ENCODE measurements around the gene SLC9B2.

Gene SLC9B2

DNA sequence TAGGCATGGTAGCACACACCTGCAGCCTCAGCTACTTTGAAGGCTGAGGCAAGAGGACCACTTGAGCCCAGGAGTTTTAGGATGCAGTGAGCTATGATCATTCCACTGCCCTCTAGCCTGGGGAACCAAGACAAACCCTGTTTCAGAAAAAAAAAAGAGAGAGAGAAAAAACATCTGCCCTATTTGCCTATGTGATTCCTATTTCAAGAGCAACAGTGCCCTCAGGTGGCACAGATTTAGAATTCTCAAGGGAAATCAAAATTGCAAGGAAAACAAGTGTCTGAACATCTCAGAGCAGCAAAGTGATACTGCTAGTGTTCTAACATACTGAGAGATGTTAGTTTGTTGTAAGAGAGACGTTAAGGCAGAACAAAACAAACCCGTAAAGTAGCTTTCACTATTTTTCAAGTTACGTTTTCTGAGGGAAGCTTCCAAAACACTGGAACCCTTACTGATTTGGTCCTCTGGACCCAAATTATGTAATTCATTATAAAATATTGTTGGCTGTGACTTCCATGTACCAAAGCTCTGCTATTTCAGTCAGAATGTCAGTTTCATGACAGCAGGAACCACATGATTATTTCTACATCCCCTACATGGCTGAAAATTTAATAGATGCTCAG, 15.2 kb upstream of the SLC9B2 start:
- H3K4me3 Mint-ChIP-seq, result peak overlapping the region in 1 of 2 donors; percentile 43
- ATAC-seq (peak; percentile 64), DNase-seq (peak; percentile 31 to 40)
- no peaks in the 10 kb centered on the region for H3K27me3 Mint-ChIP-seq
- peak overlapping the region in 1 of 2 donors; percentile 19 for H3K27ac Mint-ChIP-seq
- H3K9me3 Mint-ChIP-seq, result no peaks in the 10 kb centered on the region
- peaks cover 23% of the 10 kb centered on the region for H3K4me1 Mint-ChIP-seq

- Mint-ChIP-seq H3K27ac (no peak overlapping the region), H3K9me3 (no peaks in the 10 kb centered on the region), H3K4me1 (peaks cover 21% of the 10 kb centered on the region), H3K27me3 (no peaks in the 10 kb centered on the region), H3K4me3 (no peak overlapping the region)
- no peak for ATAC-seq
- no peak for DNase-seq
Observed at GRCh38 chr4:103089481-103089880, 12.9 kb upstream of the SLC9B2 start.

- no peak overlapping the region for H3K27ac Mint-ChIP-seq
- H3K9me3 Mint-ChIP-seq, result no peaks in the 10 kb centered on the region
- ATAC-seq, result no peak
- H3K4me3 Mint-ChIP-seq, result no peak overlapping the region
- peaks cover 3% of the 10 kb centered on the region for H3K4me1 Mint-ChIP-seq
- no peaks in the 10 kb centered on the region for H3K27me3 Mint-ChIP-seq
- DNase-seq, result no peak
Observed at GRCh38 chr4:103086551-103086950, 10.0 kb upstream of the SLC9B2 start.

DNA sequence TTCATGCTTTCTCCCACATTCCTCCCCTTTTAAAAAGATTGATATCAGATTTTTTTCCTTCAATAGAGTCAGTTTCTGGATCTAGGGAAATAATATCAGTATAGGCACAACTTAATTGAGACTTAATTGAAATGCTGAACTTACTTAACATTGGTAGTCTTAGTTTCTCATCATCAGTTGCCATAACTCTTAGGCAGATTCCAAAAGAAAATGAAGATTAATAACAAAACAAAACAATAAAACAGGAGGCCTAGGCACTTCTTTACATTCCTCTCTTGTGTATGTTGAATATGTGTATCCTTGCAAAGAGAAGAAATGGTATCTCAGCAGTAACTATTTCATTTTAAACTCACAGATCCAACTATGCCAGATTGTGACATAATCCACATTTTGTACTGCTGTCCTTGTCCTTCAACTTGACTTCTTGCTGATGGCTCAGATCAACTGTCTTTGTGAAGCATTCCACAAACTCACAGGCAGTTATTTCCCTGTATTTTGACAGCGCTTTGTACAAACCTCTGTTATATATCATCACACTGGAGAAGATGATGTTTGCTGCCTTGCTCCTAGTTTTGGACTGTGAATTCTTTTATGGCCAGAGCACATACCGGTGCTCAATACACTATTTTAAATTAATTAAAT, 9.1 kb upstream of the SLC9B2 start:
- H3K9me3 Mint-ChIP-seq, result no peaks in the 10 kb centered on the region
- no peak for ATAC-seq

DNA sequence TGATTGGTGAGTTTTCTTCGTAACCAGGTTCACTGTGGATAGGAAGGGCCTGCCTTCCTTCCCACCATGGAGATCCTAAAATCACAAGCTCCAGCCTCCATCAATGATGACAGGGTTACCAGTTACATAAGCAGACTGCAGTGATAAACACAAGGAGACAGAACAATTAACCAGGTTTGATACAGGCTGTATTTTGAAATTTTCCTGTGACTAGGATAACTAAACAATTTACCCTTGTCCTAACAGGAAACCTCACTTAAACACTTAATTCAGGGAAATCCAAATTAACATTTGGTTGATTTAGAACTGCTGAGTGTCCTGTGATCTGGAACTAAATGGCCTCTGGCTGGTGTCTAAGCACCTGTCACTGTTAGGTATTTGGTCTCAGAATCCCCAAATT, 3.1 kb upstream of the SLC9B2 start:
- Mint-ChIP-seq H3K27me3 (no peaks in the 10 kb centered on the region), H3K4me3 (no peak overlapping the region), H3K9me3 (no peaks in the 10 kb centered on the region), H3K4me1 (peaks cover 27% of the 10 kb centered on the region), H3K27ac (peak overlapping the region in 1 of 2 donors; percentile 46)
- no peak for ATAC-seq
- no peak for DNase-seq

More for the DNA sequence above, 9.1 kb upstream of the SLC9B2 start:
- Mint-ChIP-seq H3K27me3 (no peaks in the 10 kb centered on the region), H3K4me3 (no peak overlapping the region), H3K4me1 (no peaks in the 10 kb centered on the region), H3K27ac (peak overlapping the region in 1 of 2 donors; percentile 31)
- no peak for DNase-seq

- peak; percentile 72 to 78 for DNase-seq
Observed at GRCh38 chr4:103075894-103076746, 441 bp downstream of the SLC9B2 start.

DNA sequence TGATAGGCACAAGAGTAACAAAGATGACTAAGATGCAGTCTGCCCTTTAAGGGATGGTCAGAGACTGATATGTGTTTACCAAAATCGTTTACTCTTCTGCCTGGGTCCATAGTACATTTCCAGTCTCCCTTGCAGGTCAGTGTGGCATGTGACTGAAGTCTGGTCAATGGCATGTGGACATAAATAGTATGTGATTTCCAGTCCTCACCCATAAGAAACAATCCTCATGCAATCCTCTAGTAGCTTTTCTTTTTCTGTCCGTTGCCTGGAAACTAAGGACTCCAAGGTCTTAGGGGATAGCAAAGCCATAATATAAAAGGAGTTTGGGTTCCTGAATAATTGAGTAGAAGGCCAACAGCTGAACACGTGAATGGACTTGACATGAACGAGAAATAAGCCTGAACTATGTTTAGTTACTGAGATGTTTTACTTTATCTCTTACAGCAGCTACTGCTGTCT, 1.1 kb downstream of the SLC9B2 start:
- ATAC-seq, result no peak
- Mint-ChIP-seq H3K27me3 (no peaks in the 10 kb centered on the region), H3K4me1 (peaks cover 52% of the 10 kb centered on the region), H3K4me3 (peak overlapping the region; percentile 98 to 99), H3K27ac (peak overlapping the region; percentile 99 to 100), H3K9me3 (no peaks in the 10 kb centered on the region)
- DNase-seq, result no peak

More at GRCh38 chr4:103075894-103076746, 441 bp downstream of the SLC9B2 start:
- Mint-ChIP-seq H3K4me3 (peak overlapping the region; percentile 98 to 99), H3K4me1 (peaks cover 48% of the 10 kb centered on the region), H3K27me3 (no peaks in the 10 kb centered on the region), H3K27ac (peak overlapping the region; percentile 100), H3K9me3 (no peaks in the 10 kb centered on the region)
- ATAC-seq, result peak; percentile 83

GRCh38 chr4:103074744-103075434, 1.7 kb downstream of the SLC9B2 start:
- ATAC-seq (no peak), DNase-seq (no peak)
- H3K4me1 Mint-ChIP-seq, result peaks cover 54% of the 10 kb centered on the region
- H3K4me3 Mint-ChIP-seq, result peak overlapping the region; percentile 98 to 99
- no peaks in the 10 kb centered on the region for H3K9me3 Mint-ChIP-seq
- H3K27me3 Mint-ChIP-seq, result no peaks in the 10 kb centered on the region
- H3K27ac Mint-ChIP-seq, result peak overlapping the region in 1 of 2 donors; percentile 99

DNA sequence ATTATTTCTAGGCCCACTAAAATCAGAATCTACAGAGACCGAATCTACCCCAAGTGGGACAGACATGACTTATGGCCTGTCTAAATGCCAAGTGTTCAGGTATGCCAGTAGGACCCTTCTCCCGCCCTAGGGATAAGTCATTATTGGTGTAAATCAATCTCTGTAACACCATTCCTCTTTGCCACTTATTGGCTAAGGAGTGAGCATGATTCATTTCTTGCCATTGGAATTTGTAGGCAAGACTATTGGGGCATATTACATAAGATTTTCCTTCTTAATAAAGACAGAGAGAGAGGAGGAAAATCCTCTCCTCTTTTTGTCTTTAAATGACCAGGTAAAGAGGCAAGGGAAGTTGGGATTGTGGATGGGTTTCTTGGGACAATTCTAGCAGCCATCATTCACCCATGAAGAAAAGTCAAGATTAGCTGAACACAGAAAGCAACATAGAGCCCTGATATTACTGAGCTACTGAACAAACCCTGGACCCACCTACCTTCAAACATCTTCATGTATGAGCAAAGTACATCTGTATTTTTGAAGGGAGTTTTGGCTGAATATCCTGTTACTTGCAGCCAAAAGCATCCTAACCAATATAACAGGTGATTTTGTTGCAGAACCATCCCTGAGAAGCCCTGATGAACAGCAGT, 2.6 kb downstream of the SLC9B2 start:
- H3K4me1 Mint-ChIP-seq, result peaks cover 47% of the 10 kb centered on the region
- H3K9me3 Mint-ChIP-seq, result no peaks in the 10 kb centered on the region
- peak overlapping the region; percentile 98 to 99 for H3K4me3 Mint-ChIP-seq
- ATAC-seq (no peak), DNase-seq (no peak)
- peak overlapping the region in 1 of 2 donors; percentile 46 for H3K27ac Mint-ChIP-seq
- H3K27me3 Mint-ChIP-seq, result no peaks in the 10 kb centered on the region

DNA sequence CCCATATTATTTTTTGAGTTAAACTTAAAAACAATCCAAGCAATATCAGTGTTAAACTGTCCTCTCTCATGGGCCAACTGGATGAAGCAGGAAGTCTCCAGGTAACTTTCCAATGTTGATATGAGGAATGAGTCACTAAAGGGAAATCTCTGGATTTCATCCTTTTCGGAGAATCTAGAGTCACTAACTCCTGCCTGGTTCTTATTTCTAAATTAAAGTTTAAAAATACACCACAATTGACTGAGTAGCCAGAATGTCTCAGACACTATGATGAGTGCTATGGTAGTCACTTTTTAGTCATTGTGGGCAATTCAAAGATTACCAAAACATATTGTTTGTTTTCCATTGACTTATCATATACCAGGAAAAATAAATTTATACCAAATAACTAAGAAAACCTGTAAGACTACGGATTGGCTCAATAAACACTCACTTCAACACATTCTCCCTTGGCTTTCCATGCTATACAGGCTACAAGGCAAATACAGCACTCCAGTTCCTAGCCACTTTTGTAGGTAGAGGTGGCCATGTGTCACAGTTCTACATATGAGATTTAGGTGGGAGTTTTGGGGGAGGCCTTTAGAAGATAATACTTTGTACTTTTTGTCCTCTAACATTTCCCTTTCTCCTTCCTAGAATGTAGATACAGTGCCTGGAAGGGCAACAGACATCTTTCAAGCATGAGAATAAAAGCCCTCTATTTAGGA, 8.6 kb downstream of the SLC9B2 start:
- H3K27ac Mint-ChIP-seq, result no peak overlapping the region
- H3K4me3 Mint-ChIP-seq, result no peak overlapping the region
- ATAC-seq, result peak; percentile 53
- H3K4me1 Mint-ChIP-seq, result peaks cover 30% of the 10 kb centered on the region
- no peaks in the 10 kb centered on the region for H3K9me3 Mint-ChIP-seq
- no peaks in the 10 kb centered on the region for H3K27me3 Mint-ChIP-seq
- DNase-seq, result no peak

DNA sequence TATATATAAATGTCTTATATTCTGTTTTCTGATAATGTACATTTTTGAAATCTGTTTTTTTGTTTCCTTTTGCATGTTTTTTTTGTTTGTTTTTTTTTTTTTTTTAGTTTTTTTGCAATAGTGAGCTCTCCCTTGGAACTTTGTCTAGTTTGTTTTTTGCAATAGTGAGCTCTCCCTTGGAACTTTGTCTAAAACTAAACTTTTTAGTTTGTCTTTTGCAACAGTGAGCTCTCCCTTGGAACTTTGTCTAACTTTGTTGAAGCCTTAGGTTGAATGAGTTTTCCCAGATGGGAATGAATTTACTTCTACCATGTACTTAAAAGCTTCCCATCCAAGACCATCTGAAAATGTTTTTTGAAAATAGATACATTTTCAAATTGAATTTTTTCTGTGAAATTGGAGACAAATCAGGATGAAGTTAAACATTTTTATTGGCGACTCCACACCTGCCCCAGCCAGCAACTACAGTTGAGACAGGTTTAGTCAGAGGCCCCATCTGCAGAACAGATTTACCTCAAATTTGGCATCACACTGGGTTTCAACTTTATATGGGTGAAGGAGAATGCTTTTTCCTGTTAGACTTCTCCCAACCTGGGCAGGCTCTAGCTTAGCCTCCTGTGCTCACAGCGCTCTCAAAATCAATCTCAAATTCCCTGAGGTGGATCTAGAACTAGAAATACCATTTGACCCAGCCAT, 16.0 kb downstream of the SLC9B2 start:
- Mint-ChIP-seq H3K4me1 (no peaks in the 10 kb centered on the region), H3K4me3 (no peak overlapping the region), H3K9me3 (no peaks in the 10 kb centered on the region), H3K27ac (no peak overlapping the region), H3K27me3 (no peaks in the 10 kb centered on the region)
- ATAC-seq (no peak), DNase-seq (no peak)

GRCh38 chr4:103054030-103054429, 22.5 kb downstream of the SLC9B2 start:
- ATAC-seq, result no peak
- no peak for DNase-seq

GRCh38 chr4:103052779-103053178, 23.8 kb downstream of the SLC9B2 start:
- Mint-ChIP-seq H3K4me1 (peaks cover 14% of the 10 kb centered on the region), H3K27ac (no peak overlapping the region), H3K4me3 (no peak overlapping the region), H3K9me3 (no peaks in the 10 kb centered on the region), H3K27me3 (no peaks in the 10 kb centered on the region)
- no peak for ATAC-seq
- DNase-seq, result no peak

More at GRCh38 chr4:103054030-103054429, 22.5 kb downstream of the SLC9B2 start:
- no peak overlapping the region for H3K4me3 Mint-ChIP-seq
- no peaks in the 10 kb centered on the region for H3K9me3 Mint-ChIP-seq
- H3K27ac Mint-ChIP-seq, result no peak overlapping the region
- no peaks in the 10 kb centered on the region for H3K27me3 Mint-ChIP-seq
- peaks cover 14% of the 10 kb centered on the region for H3K4me1 Mint-ChIP-seq

DNA sequence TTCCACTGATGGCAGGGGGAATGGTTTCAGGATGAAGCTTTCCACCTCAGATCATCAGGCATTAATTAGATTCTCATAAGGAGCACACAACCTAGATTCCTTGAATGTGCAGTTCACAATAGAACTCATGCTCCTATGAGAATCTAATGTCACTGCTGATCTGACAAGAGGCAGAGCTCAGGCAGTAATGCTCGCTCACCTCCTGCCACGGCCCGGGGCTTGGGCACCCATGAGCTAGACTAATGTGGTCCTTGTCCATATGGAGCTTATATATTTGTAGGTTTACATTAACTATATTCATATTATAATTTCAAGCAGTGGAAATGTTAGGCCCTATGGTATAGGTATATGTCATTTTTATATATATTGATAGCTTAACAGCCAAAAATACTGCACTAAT, 24.4 kb downstream of the SLC9B2 start:
- DNase-seq (no peak), ATAC-seq (no peak)
- no peaks in the 10 kb centered on the region for H3K9me3 Mint-ChIP-seq
- H3K27me3 Mint-ChIP-seq, result no peaks in the 10 kb centered on the region
- H3K4me1 Mint-ChIP-seq, result peaks cover 14% of the 10 kb centered on the region
- no peak overlapping the region for H3K4me3 Mint-ChIP-seq
- no peak overlapping the region for H3K27ac Mint-ChIP-seq
